GDM1 (cell line): ENCODE data around the gene SENP3.

Source experiments
- DNase-seq: peaks from one replicate; lab custom pipeline; 2025; lab: John Stamatoyannopoulos, UW

SENP3 gene

GRCh38 chr17:7561589-7562207, at the start of gene SENP3:
Gene SENP3, plus strand, starts transcription at chr17:7561919. Its CDS starts 1,158 bp downstream, at chr17:7563077.
- DNase-seq, result peak; percentile 87

- no peak for DNase-seq
These were observed 49.6 kb upstream of the SENP3 start for GRCh38 chr17:7512105-7512504.

GRCh38 chr17:7512824-7513540, 48.7 kb upstream of the SENP3 start:
- no peak for DNase-seq

GRCh38 chr17:7513850-7514419, 47.8 kb upstream of the SENP3 start:
- DNase-seq, result no peak

GRCh38 chr17:7515911-7516610, 45.7 kb upstream of the SENP3 start:
- DNase-seq, result no peak

- DNase-seq, result no peak
These were observed 38.7 kb upstream of the SENP3 start for GRCh38 chr17:7523033-7523432.

- DNase-seq, result no peak
These were observed 32.9 kb upstream of the SENP3 start for GRCh38 chr17:7528842-7529241.

GRCh38 chr17:7530023-7530900, 31.5 kb upstream of the SENP3 start:
- DNase-seq, result no peak

GRCh38 chr17:7538050-7538449, 23.7 kb upstream of the SENP3 start:
- no peak for DNase-seq

GRCh38 chr17:7538891-7539545, 22.7 kb upstream of the SENP3 start:
- no peak for DNase-seq

- no peak for DNase-seq
These were observed 20.6 kb upstream of the SENP3 start for GRCh38 chr17:7541074-7541621.

- DNase-seq, result no peak
These were observed 16.8 kb upstream of the SENP3 start for GRCh38 chr17:7544911-7545310.

GRCh38 chr17:7548585-7549400, 12.9 kb upstream of the SENP3 start, which contains the start of gene TNFSF12:
Gene TNFSF12, plus strand, starts transcription at chr17:7549058. Its CDS starts 96 bp downstream, at chr17:7549154.
- DNase-seq, result no peak

- DNase-seq, result no peak
These were observed 12.2 kb upstream of the SENP3 start for GRCh38 chr17:7549401-7550055.

GRCh38 chr17:7550344-7550743, 11.4 kb upstream of the SENP3 start:
- no peak for DNase-seq

- no peak for DNase-seq
These were observed 10.3 kb upstream of the SENP3 start for GRCh38 chr17:7551396-7551795.

- DNase-seq, result peak; percentile 80
These were observed 9.1 kb upstream of the SENP3 start for GRCh38 chr17:7552621-7553051.

GRCh38 chr17:7553356-7553755, 8.4 kb upstream of the SENP3 start:
- no peak for DNase-seq

- no peak for DNase-seq
These were observed 6.3 kb upstream of the SENP3 start for GRCh38 chr17:7555320-7555948.
